Effector memory CD8-positive, alpha-beta T cell (primary cell): ENCODE results near the gene EEF2KMT.

Experiments used
- ATAC-seq: fragments of 150-1000 bp; cut with Tn5 transposase; replicated peaks from 2 replicates; pipeline ENCODE4 v1.10.0; 2021; ENCODE audit warnings: mild to moderate bottlenecking, moderate library complexity
- DNase-seq, 3 experiments: peaks; one replicate each; pipeline ENCODE4 v3.0.0; 2021
- H3K27ac Mint-ChIP-seq, 2 donors: one replicate each; pipeline ENCODE4 v1.8.0; 2022; ENCODE audit warnings: mild to moderate bottlenecking in 2 of 2, mixed read lengths in 2 of 2, moderate library complexity in 2 of 2
- H3K27me3 Mint-ChIP-seq, 2 donors: one replicate each; pipeline ENCODE4 v1.8.0; 2022; ENCODE audit warnings: mixed read lengths in 2 of 2
- H3K36me3 Mint-ChIP-seq: one replicate; pipeline ENCODE4 v1.8.0; 2022; ENCODE audit warnings: mild to moderate bottlenecking, moderate library complexity, mixed read lengths; ENCODE audit not compliant: insufficient read depth
- H3K4me1 Mint-ChIP-seq, 2 donors: one replicate each; pipeline ENCODE4 v1.8.0; 2022; ENCODE audit warnings: low read depth in 2 of 2, mixed read lengths in 2 of 2
- H3K4me3 Mint-ChIP-seq, 2 donors: one replicate each; pipeline ENCODE4 v1.8.0; 2022; ENCODE audit warnings: mild to moderate bottlenecking in 2 of 2, mixed read lengths in 2 of 2, moderate library complexity in 2 of 2
- H3K9me3 Mint-ChIP-seq, 2 donors: one replicate each; pipeline ENCODE4 v1.8.0; 2022; ENCODE audit warnings: mixed read lengths in 2 of 2

The EEF2KMT gene

DNA sequence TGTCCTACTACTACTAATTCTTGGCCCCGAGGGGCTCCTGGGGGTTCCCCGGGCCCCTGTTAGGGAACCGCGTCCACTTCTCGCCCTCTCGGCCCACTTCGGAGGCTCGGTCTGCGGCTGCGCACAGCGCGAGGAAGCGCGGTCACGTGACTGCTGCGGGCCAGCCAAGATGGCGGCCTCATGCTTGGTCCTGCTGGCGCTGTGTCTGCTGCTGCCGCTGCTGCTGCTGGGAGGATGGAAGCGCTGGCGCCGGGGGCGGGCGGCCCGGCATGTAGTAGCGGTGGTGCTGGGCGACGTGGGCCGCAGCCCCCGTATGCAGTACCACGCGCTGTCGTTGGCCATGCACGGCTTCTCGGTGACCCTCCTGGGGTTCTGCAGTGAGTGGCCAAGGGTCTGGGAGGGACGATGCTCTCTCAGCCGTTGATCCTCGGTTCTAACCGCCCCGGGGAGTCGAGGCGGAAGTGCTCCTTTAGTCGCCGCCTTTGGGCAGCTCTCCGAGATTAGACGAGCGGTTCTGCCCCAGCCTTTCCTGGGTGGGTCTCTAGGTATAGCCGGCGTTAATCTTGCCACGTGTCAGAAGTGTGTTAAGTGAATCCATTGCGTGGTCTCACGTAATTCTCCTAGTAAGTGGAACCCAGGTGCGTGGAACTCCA is 25.8 kb downstream of the EEF2KMT start, which contains the start of gene ALG1:
Gene ALG1 (plus strand): TSS at position 163 of the 653 bp plus-strand sequence. CDS start 7 bp downstream, at position 170.
- Mint-ChIP-seq H3K4me1 (peaks cover 27% of the 10 kb centered on the region in 2 donors), H3K27me3 (no peaks in the 10 kb centered on the region), H3K9me3 (no peaks in the 10 kb centered on the region), H3K4me3 (peak within 1 kb of the TSS; percentile 96), H3K27ac (peak within 1 kb of the TSS; percentile 98 to 99), H3K36me3 (peaks cover 41% of the 10 kb centered on the region)
- DNase-seq (peak; percentile 87 to 91 (median 88)), ATAC-seq (peak; percentile 92)

DNA sequence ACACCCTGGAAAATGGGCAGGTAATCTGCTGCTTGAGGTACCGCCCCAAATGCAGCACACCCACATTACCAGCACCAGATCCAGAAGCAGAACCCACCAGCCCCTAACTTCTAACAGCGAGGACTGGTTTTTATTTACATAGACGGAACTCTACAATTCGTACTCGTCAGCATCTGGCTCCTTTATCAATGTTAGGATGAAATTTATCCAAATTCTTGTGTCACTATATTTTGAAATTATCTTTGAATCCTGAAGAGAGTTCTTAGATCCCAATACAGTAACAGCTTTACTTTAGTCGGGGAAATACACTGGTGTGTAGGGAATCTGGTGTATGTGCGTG is 26.3 kb downstream of the EEF2KMT start:
- H3K9me3 Mint-ChIP-seq, result no peaks in the 10 kb centered on the region
- ATAC-seq, result no peak
- H3K4me1 Mint-ChIP-seq, result peaks cover 27% of the 10 kb centered on the region in 2 donors
- peaks cover 36% of the 10 kb centered on the region for H3K36me3 Mint-ChIP-seq
- H3K27me3 Mint-ChIP-seq, result no peaks in the 10 kb centered on the region
- peak overlapping the region; percentile 96 for H3K4me3 Mint-ChIP-seq
- peak overlapping the region; percentile 98 to 99 for H3K27ac Mint-ChIP-seq
- no peak for DNase-seq

DNA sequence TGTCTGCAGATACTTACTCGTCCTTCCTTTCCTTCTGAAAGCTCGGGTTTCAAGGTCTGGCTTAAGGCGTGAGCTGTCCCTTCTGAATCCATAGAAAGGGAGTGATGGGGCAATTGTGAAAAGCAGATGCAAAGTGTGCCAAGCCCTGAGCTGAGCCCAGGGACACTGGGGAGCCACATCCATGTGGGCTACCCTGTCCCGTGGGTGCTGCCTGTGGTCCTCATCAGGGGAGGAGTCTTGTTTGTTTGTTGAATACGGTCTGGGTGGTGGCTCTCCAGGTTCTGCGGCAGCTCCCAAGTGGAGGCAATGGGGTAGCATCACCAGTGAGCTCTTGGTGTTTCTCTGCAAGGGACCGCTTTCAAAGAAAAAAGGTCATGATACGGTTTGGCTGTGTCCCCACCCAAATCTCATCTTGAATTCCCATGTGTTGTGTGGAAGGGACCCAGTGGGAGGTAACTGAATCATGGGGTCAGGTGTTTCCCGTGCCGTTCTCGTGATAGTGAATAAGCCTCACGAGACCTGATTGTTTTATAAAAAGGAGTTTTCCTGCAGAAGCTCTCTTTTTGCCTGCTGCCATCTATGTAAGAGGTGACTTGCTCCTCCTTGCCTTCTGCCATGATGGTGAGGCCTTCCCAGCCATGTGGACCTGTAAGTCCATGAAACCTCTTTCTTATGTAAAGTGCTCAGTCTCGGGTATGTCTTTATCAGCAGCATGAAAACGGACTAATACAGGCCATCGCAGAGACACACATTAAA is 27.0 kb downstream of the EEF2KMT start:
- peak overlapping the region; percentile 98 to 99 for H3K27ac Mint-ChIP-seq
- H3K27me3 Mint-ChIP-seq, result peaks cover 0 to 2% of the 10 kb centered on the region in 2 donors
- H3K4me3 Mint-ChIP-seq, result peak overlapping the region in 1 of 2 donors; percentile 96

DNA sequence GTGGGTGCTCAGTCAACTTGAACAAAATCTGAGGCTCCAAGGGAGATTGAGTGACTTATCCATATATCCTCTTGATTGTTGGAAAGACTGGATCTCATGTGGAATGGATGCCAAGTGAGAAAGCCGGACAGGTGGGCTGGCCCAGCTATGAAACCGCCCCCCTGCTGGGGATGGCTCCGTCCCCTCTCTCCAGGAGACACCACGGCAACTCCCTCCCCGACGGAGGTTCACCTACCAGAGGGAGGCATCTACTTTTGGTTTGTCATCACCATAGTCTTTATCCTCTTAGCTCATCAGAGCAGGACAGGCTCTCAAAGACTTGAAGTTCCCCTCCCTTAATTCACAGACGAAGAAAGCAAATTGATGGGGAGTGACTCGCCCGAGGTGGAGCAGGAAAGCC is 27.7 kb downstream of the EEF2KMT start:
- H3K36me3 Mint-ChIP-seq, result peaks cover 22% of the 10 kb centered on the region
- H3K4me1 Mint-ChIP-seq, result peaks cover 24 to 27% of the 10 kb centered on the region in 2 donors
- peak overlapping the region in 1 of 2 donors; percentile 98 for H3K27ac Mint-ChIP-seq
- ATAC-seq (no peak), DNase-seq (no peak)
- H3K27me3 Mint-ChIP-seq, result peaks cover 0 to 7% of the 10 kb centered on the region in 2 donors
- no peaks in the 10 kb centered on the region for H3K9me3 Mint-ChIP-seq
- H3K4me3 Mint-ChIP-seq, result peak overlapping the region in 1 of 2 donors; percentile 45

More for the DNA sequence above, 27.0 kb downstream of the EEF2KMT start:
- DNase-seq (no peak), ATAC-seq (no peak)
- peaks cover 29% of the 10 kb centered on the region for H3K36me3 Mint-ChIP-seq
- peaks cover 27% of the 10 kb centered on the region in 2 donors for H3K4me1 Mint-ChIP-seq
- no peaks in the 10 kb centered on the region for H3K9me3 Mint-ChIP-seq

DNA sequence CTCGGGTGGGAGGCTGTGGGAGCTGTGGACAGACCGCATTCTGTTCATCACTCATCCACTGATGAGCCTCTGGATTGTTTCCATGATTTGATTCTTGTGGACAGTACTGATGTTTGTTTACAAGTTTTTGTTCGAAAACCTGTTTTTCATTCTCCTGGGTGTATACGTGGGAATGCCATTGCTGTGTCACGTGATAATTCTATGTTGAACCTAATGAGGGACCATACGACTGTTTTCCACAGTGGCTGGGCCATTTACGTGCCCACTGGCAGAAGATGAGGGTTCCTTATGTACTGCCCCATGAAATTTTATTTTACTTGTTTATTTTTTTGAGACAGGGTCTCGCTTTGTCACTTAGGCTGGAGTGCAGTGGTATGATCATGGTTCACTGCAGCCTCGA is 28.5 kb downstream of the EEF2KMT start:
- peaks cover 0 to 15% of the 10 kb centered on the region in 2 donors for H3K27me3 Mint-ChIP-seq
- no peaks in the 10 kb centered on the region for H3K9me3 Mint-ChIP-seq
- peaks cover 24 to 27% of the 10 kb centered on the region in 2 donors for H3K4me1 Mint-ChIP-seq
- H3K36me3 Mint-ChIP-seq, result peaks cover 20% of the 10 kb centered on the region
- DNase-seq (no peak), ATAC-seq (no peak)
- H3K27ac Mint-ChIP-seq, result no peak overlapping the region
- H3K4me3 Mint-ChIP-seq, result no peak overlapping the region

DNA sequence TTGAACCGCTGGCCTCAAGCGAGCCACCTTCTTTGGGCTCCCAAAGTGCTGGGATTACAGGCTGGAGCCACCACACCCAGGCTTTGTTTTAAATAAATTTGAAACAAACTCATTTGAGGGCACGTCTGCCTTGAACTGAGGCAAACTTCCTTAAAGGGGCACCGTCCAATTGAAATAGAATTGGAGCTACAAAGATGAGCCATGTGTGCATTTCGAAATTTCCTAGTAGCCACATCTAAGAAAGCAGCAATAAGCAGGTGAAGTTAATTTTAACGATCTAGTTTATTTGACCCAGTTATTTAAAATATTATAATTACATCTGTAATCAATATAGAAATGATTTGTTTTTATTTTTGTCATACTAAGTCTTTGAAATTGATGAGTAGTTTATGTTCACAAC is 31.1 kb downstream of the EEF2KMT start:
- Mint-ChIP-seq H3K36me3 (peaks cover 3% of the 10 kb centered on the region), H3K4me3 (no peak overlapping the region), H3K9me3 (no peaks in the 10 kb centered on the region), H3K27ac (no peak overlapping the region), H3K4me1 (peaks cover 7 to 9% of the 10 kb centered on the region in 2 donors), H3K27me3 (peaks cover 10 to 35% of the 10 kb centered on the region in 2 donors)
- DNase-seq (no peak), ATAC-seq (no peak)

DNA sequence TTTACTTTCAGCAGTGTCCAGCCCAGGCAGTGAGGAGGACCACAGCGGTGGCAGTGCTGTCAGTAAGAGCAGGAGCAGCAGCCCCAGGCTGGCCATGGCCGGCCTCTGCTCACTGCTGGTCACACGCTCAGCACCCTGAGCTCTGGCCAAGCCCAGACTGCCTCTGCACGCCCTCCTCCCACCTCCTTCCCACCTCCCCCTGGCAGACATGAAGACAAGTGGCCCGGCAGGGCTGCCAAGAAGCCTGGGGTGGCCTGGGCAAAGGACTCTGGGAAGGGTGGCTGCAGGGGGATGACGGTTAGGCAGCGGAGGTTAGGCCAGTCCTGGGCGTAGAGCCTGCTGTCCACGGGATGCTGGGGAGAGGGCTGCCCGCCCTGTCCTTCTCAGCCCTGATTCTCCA is 31.8 kb downstream of the EEF2KMT start, which contains the start of gene C16orf89:
Gene C16orf89 (minus strand): TSS at position 144 of the 400 bp plus-strand sequence. CDS start 48 bp downstream, at position 96.
- H3K27me3 Mint-ChIP-seq, result peaks cover 10 to 38% of the 10 kb centered on the region in 2 donors
- no peak within 1 kb of the TSS for H3K4me3 Mint-ChIP-seq
- no peaks in the 10 kb centered on the region for H3K9me3 Mint-ChIP-seq
- DNase-seq (no peak), ATAC-seq (no peak)
- peaks cover under 1 to 2% of the 10 kb centered on the region in 2 donors for H3K4me1 Mint-ChIP-seq
- no peak within 1 kb of the TSS for H3K27ac Mint-ChIP-seq
- H3K36me3 Mint-ChIP-seq, result no peaks in the 10 kb centered on the region

DNA sequence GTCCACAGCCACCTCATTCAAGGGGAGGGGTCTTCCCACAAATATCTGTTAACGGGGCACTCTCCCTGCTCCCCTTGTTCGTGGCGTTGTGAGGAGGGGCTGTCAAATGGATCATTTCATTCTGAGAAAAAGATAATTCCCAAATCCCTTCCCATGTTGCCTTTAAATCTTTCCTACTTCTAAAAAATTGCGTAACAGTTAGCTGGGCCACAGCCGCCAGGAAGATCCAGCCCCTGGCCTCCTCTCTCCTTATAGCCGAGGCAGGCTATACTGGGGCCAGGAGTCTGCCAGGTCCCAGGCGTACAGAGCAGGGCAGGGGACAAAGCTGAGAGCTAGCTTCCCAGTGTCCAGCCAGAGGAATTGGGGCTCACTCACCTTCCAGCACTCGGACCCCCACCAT is 32.3 kb downstream of the EEF2KMT start:
- Mint-ChIP-seq H3K27ac (no peak overlapping the region), H3K4me1 (no peaks in the 10 kb centered on the region), H3K36me3 (no peaks in the 10 kb centered on the region), H3K9me3 (no peaks in the 10 kb centered on the region), H3K27me3 (peaks cover 10 to 41% of the 10 kb centered on the region in 2 donors), H3K4me3 (no peak overlapping the region)
- DNase-seq, result no peak
- ATAC-seq, result no peak

DNA sequence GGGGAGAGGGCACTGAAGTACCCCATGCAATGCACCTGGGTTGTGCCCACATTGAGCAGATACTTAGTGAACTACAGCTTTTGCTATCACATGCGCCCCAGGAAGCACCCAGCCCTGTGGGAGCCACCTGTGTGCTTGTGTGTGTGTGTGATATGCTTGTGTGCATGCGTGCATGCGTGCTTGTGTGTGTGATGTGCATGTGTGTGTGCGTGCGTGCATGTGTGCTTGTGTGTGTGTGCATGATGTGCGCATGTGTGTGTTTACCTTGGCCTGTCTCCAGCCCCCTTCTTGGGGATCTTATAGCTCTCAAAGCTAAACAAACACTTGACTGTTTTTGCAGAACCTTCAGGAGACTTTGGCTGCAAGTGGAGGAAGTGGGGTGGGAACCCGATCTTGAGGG is 32.7 kb downstream of the EEF2KMT start:
- Mint-ChIP-seq H3K27ac (no peak overlapping the region), H3K36me3 (no peaks in the 10 kb centered on the region), H3K4me1 (no peaks in the 10 kb centered on the region), H3K27me3 (peaks cover 10 to 45% of the 10 kb centered on the region in 2 donors), H3K4me3 (no peak overlapping the region), H3K9me3 (no peaks in the 10 kb centered on the region)
- no peak for DNase-seq
- no peak for ATAC-seq

DNA sequence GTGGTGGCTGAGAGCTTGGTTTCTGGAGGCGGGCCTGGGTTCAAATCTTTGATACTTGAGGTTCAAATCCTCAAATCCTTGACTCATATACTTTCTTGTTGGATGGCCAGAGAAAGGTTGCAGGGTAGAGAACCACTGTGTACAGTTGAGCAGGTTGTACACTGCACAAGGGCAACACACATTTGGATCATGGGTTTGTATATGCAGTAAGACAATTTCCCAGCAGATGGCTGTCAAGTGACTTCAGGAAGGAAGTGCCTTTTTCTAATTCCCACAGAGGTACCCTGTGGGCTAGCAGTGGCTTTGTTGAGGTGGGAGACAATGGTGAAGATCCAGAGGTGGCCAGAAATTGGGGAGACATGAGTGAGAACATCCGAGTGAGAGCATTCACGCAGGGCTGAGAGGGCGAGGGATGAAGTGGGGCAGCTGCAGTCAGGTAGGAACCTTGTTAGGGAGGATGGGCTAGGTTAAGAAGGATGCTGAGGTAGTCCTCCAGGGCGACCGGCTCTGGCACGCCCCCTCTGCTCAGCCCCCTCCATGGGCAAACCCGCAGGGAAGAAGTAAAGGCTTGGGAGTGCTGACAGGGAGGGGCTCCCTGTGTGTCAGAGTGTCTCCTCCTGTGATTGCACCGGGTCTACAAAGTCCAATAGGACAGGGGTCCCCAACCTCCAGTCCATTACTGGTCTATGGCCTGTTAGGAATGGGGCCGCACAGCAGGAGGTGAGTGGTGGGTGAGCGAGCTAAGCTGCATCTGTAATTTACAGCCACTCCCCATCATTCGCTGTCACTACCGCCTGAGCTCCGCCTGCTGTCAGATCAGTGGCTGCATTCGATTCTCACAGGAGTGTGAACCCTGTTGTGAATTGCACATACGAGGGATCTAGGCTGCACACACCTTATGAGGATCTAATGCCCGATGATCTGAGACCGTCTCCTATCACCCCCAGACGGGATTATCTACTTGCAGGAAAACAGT is 34.5 kb downstream of the EEF2KMT start:
- DNase-seq (no peak), ATAC-seq (no peak)
- H3K4me3 Mint-ChIP-seq, result no peak overlapping the region
- no peak overlapping the region for H3K27ac Mint-ChIP-seq
- peaks cover 10 to 47% of the 10 kb centered on the region in 2 donors for H3K27me3 Mint-ChIP-seq
- H3K4me1 Mint-ChIP-seq, result no peaks in the 10 kb centered on the region
- no peaks in the 10 kb centered on the region for H3K9me3 Mint-ChIP-seq
- no peaks in the 10 kb centered on the region for H3K36me3 Mint-ChIP-seq

DNA sequence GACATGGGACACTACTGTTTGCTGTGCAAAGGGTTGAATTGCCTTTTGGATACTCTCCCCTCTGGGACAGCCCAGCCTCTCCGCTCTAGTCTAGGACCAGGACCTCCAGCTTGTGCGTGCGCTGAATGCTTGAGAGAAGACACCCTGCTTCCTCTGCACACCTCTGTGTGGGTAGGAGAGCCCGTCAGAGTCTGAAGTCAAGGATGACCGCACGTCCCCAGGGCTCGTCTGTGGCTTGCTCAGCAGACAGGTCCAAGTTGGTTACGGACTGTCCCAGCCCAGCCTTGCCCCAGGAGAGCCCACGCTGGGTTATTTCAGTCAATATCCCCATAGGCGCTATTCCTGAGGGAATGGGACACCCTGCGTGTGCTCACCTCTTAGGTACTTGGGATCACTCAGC is 35.5 kb downstream of the EEF2KMT start:
- H3K36me3 Mint-ChIP-seq, result no peaks in the 10 kb centered on the region
- no peaks in the 10 kb centered on the region for H3K9me3 Mint-ChIP-seq
- H3K4me3 Mint-ChIP-seq, result no peak overlapping the region
- H3K27ac Mint-ChIP-seq, result no peak overlapping the region
- H3K4me1 Mint-ChIP-seq, result no peaks in the 10 kb centered on the region
- no peak for ATAC-seq
- no peak for DNase-seq
- H3K27me3 Mint-ChIP-seq, result peaks cover 10 to 47% of the 10 kb centered on the region in 2 donors

DNA sequence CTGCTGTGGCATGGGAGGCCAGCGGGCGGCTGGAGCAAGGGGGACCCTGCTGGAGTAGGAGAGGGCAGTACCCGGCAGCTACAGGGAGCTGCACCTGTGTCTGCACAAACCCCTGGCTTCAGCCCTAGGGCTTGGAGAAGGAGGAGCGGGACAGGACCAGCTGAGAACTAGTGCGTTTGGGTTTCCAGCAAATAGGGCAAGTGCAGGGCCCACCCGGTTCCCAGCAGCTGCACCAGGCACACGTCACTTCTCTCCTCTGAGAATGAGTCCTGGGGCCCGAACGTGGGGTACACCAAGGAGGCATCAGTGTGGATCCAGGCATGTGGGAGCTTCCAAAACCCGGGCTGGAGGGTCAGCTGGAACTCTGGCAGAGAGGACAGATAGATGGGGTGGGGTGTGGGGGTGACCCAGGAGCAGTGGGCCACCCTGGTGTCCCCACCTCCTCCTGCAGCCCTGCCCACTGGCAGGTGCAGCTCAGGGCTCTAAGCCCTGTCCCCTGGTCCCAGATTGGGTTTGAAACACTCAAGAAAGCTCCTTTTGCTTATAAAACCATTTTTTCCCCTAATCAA is 37.4 kb downstream of the EEF2KMT start:
- DNase-seq (no peak), ATAC-seq (no peak)
- H3K27ac Mint-ChIP-seq, result no peak overlapping the region
- H3K4me3 Mint-ChIP-seq, result no peak overlapping the region
- no peaks in the 10 kb centered on the region for H3K4me1 Mint-ChIP-seq
- peaks cover 10 to 40% of the 10 kb centered on the region in 2 donors for H3K27me3 Mint-ChIP-seq
- no peaks in the 10 kb centered on the region for H3K36me3 Mint-ChIP-seq
- H3K9me3 Mint-ChIP-seq, result no peaks in the 10 kb centered on the region
